Spinal cord (tissue), 10 donors: ENCODE data around the gene CELF5. TPM values are rescaled to one million over a fixed set of nuclear protein-coding genes. Genes with fewer than 3 reads are reported as not detected.
"Not testable (repeated sequence)": the region's sequence is repeated elsewhere in the genome, so short reads cannot be mapped to it uniquely, and the experiment has no call there.

ENCODE experiments used
- DNase-seq, 6 donors: peaks; one replicate each; pipeline versions ENCODE4 v3.0.0 to v3.0.0-alpha.2; 2013 to 2015; ENCODE audit warnings: low spot score in 6 of 6, low read depth in 4 of 6
- H3K27ac ChIP-seq: one replicate; pipeline ENCODE4 v1.5.1; 2013; ENCODE audit warnings: low read depth, low read length, control low read depth
- H3K27me3 ChIP-seq: one replicate; pipeline ENCODE4 v1.6.1; 2013; ENCODE audit warnings: low read length; ENCODE audit not compliant: control insufficient read depth, insufficient read depth
- H3K36me3 ChIP-seq: one replicate; pipeline ENCODE4 v1.6.1; 2013; ENCODE audit warnings: low read length; ENCODE audit not compliant: control insufficient read depth, insufficient read depth
- H3K4me1 ChIP-seq: one replicate; pipeline ENCODE4 v1.6.1; 2013; ENCODE audit warnings: low read length; ENCODE audit not compliant: control insufficient read depth, insufficient read depth
- H3K4me3 ChIP-seq: one replicate; pipeline ENCODE4 v1.5.1; 2013; ENCODE audit warnings: low read depth, low read length, control low read depth
- H3K9me3 ChIP-seq: one replicate; pipeline ENCODE4 v1.6.1; 2013; ENCODE audit warnings: low read length; ENCODE audit not compliant: control insufficient read depth, insufficient read depth
- WGBS: methylation state at CpG from one replicate; pipeline ENCODE4 v1.1.5; 2013; ENCODE audit warnings: missing lambda C conversion rate; ENCODE audit not compliant: insufficient coverage; 5-methylcytosine and 5-hydroxymethylcytosine counted together
- polyA plus RNA-seq, 2 donors: library from polyadenylated mRNA; unstranded; fragments of 120-200 nt; gene quantifications; one replicate each; pipeline ENCODE4 v1.2.1, GENCODE V29; 2013; ENCODE audit not compliant: insufficient read length in 2 of 2
- total RNA-seq, 2 donors: library from RNA; depleted of rRNA in 1 of 2; stranded (reverse); fragments of 120-200 nt in 1 of 2; fragments of >200 nt in 1 of 2; gene quantifications; one replicate each; pipeline versions ENCODE4 v1.2.3 to v1.2.4, GENCODE V29; 2013 to 2014
- donor health status: healthy.

Gene CELF5
- total and polyA plus RNA-seq, 4 donors = 12.7 to 85.8 (median 50.4) TPM

- peak overlapping the region; percentile 42 for H3K4me3 ChIP-seq
- H3K36me3 ChIP-seq = peaks cover 4% of the 10 kb centered on the region
- H3K4me1 ChIP-seq = peaks cover 40% of the 10 kb centered on the region
- no peaks in the 10 kb centered on the region for H3K27me3 ChIP-seq
- DNase-seq = peak in 2 of 6 donors; percentile 65 to 84
- no peak overlapping the region for H3K27ac ChIP-seq
- H3K9me3 ChIP-seq = no peaks in the 10 kb centered on the region
- 0% methylated on average over 5 of the region's 9 CpGs for WGBS
These were observed 666 bp downstream of the CELF5 start for GRCh38 chr19:3225169-3225485.

- DNase-seq = peak in 2 of 6 donors; percentile 41 to 55
- Histone ChIP-seq H3K4me3 (peak overlapping the region; percentile 42), H3K9me3 (no peaks in the 10 kb centered on the region), H3K36me3 (peaks cover 6% of the 10 kb centered on the region), H3K27me3 (no peaks in the 10 kb centered on the region), H3K27ac (no peak overlapping the region), H3K4me1 (peaks cover 40% of the 10 kb centered on the region)
- WGBS = 23% methylated on average over 8 of the region's 16 CpGs
These were observed 1.2 kb downstream of the CELF5 start for GRCh38 chr19:3225677-3226093.

- Histone ChIP-seq H3K4me1 (peaks cover 40% of the 10 kb centered on the region), H3K36me3 (peaks cover 7% of the 10 kb centered on the region), H3K27me3 (no peaks in the 10 kb centered on the region), H3K9me3 (no peaks in the 10 kb centered on the region), H3K4me3 (no peak overlapping the region), H3K27ac (no peak overlapping the region)
- WGBS = 76% methylated on average over 12 of the region's 12 CpGs
- no peak for DNase-seq
These were observed 2.7 kb downstream of the CELF5 start for GRCh38 chr19:3227054-3227626.

- H3K27ac ChIP-seq = no peak overlapping the region
- no peak overlapping the region for H3K4me3 ChIP-seq
- no peak for DNase-seq
- peaks cover 7% of the 10 kb centered on the region for H3K36me3 ChIP-seq
- peaks cover 37% of the 10 kb centered on the region for H3K4me1 ChIP-seq
- 61% methylated on average over 8 of the region's 9 CpGs for WGBS
- H3K27me3 ChIP-seq = no peaks in the 10 kb centered on the region
- H3K9me3 ChIP-seq = no peaks in the 10 kb centered on the region
These were observed 4.9 kb downstream of the CELF5 start for GRCh38 chr19:3229346-3229743.

GRCh38 chr19:3229888-3230496, 5.5 kb downstream of the CELF5 start:
- 100% methylated on average over 3 of the region's 4 CpGs for WGBS
- Histone ChIP-seq H3K4me1 (peaks cover 37% of the 10 kb centered on the region), H3K9me3 (no peaks in the 10 kb centered on the region), H3K27ac (no peak overlapping the region), H3K27me3 (no peaks in the 10 kb centered on the region), H3K36me3 (peaks cover 13% of the 10 kb centered on the region), H3K4me3 (no peak overlapping the region)
- DNase-seq = no peak

- peaks cover 31% of the 10 kb centered on the region for H3K4me1 ChIP-seq
- no peak overlapping the region for H3K27ac ChIP-seq
- H3K9me3 ChIP-seq = no peaks in the 10 kb centered on the region
- WGBS = 100% methylated on average over 1 of the region's 1 CpG
- peaks cover 13% of the 10 kb centered on the region for H3K36me3 ChIP-seq
- DNase-seq = no peak
- no peaks in the 10 kb centered on the region for H3K27me3 ChIP-seq
- no peak overlapping the region for H3K4me3 ChIP-seq
These were observed 6.8 kb downstream of the CELF5 start for GRCh38 chr19:3231288-3231687.

- no peak for DNase-seq
- WGBS = 77% methylated on average over 4 of the region's 4 CpGs
- Histone ChIP-seq H3K4me3 (no peak overlapping the region), H3K36me3 (peaks cover 16% of the 10 kb centered on the region), H3K9me3 (no peaks in the 10 kb centered on the region), H3K27ac (no peak overlapping the region), H3K4me1 (peaks cover 13% of the 10 kb centered on the region), H3K27me3 (no peaks in the 10 kb centered on the region)
These were observed 8.7 kb downstream of the CELF5 start for GRCh38 chr19:3233116-3233515.

GRCh38 chr19:3233831-3234230, 9.4 kb downstream of the CELF5 start:
- H3K4me1 ChIP-seq = peaks cover 6% of the 10 kb centered on the region
- no peaks in the 10 kb centered on the region for H3K27me3 ChIP-seq
- WGBS = no CpG with 5 or more reads among the region's 4 CpGs
- H3K4me3 ChIP-seq = no peak overlapping the region
- peaks cover 16% of the 10 kb centered on the region for H3K36me3 ChIP-seq
- no peaks in the 10 kb centered on the region for H3K9me3 ChIP-seq
- no peak overlapping the region for H3K27ac ChIP-seq
- DNase-seq = no peak

GRCh38 chr19:3234800-3235199, 10.3 kb downstream of the CELF5 start:
- H3K9me3 ChIP-seq = no peaks in the 10 kb centered on the region
- no peak for DNase-seq
- no peak overlapping the region for H3K27ac ChIP-seq
- WGBS = 61% methylated on average over 9 of the region's 9 CpGs
- peaks cover 14% of the 10 kb centered on the region for H3K36me3 ChIP-seq
- no peak overlapping the region for H3K4me3 ChIP-seq
- H3K4me1 ChIP-seq = no peaks in the 10 kb centered on the region
- H3K27me3 ChIP-seq = no peaks in the 10 kb centered on the region

- 81% methylated on average over 2 of the region's 2 CpGs for WGBS
- H3K36me3 ChIP-seq = peaks cover 16% of the 10 kb centered on the region
- H3K4me1 ChIP-seq, H3K4me3 ChIP-seq, H3K27me3 ChIP-seq, H3K27ac ChIP-seq, H3K9me3 ChIP-seq, DNase-seq: not testable (repeated sequence)
These were observed 11.1 kb downstream of the CELF5 start for GRCh38 chr19:3235604-3236003.
